KOPT-K1 (cell line): ENCODE results near the gene CCDC34.

Experiments used
- H3K27ac ChIP-seq: fragments of 200-600 bp; sonication (generic); 2 replicates; pipeline ENCODE4 v1.5.1; 2016; ENCODE audit warnings: antibody characterized with exemption, mild to moderate bottlenecking, low read depth, low read length; ENCODE audit not compliant: poor library complexity, severe bottlenecking
- H3K36me3 ChIP-seq: fragments of 200-600 bp; sonication (generic); 2 replicates; pipeline ENCODE4 v1.5.1; 2017; ENCODE audit warnings: antibody characterized with exemption, mild to moderate bottlenecking, low read length, moderate library complexity; ENCODE audit not compliant: insufficient read depth
- H3K9me3 ChIP-seq: fragments of 200-600 bp; sonication (generic); 2 replicates; pipeline ENCODE4 v1.5.1; 2017; ENCODE audit warnings: antibody characterized with exemption, low read length, mild to moderate bottlenecking; ENCODE audit not compliant: insufficient read depth, poor library complexity, severe bottlenecking

Gene CCDC34

GRCh38 chr11:27303903-27304302, 59.1 kb downstream of the CCDC34 start:
- peaks cover 18% of the 10 kb centered on the region for H3K9me3 ChIP-seq
- H3K27ac ChIP-seq = no peak overlapping the region
- no peaks in the 10 kb centered on the region for H3K36me3 ChIP-seq

- no peaks in the 10 kb centered on the region for H3K36me3 ChIP-seq
Observed at GRCh38 chr11:27300974-27301373, 62.0 kb downstream of the CCDC34 start.

DNA sequence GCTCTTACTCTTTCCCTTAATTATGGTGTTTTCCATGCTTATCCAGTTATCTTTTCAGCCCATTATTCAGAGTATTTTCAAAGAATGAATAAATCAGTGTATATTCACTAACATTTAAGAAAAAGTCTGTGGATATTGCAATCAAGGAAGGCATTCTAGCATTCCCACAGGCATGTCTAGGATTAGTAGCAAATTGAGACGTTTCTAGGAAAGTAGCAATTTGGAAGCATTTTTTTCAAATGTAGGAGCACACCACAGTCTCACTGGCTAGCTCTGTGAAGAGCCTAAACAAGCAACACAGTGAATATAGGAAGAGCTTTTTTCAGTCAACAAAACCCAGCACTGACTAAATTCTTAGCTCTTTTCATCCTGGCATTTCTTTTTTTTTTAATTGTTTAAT, 65.4 kb downstream of the CCDC34 start:
- Histone ChIP-seq H3K36me3 (no peaks in the 10 kb centered on the region), H3K9me3 (peaks cover under 1% of the 10 kb centered on the region), H3K27ac (no peak overlapping the region)

More at GRCh38 chr11:27300974-27301373, 62.0 kb downstream of the CCDC34 start:
- H3K9me3 ChIP-seq = peaks cover 18% of the 10 kb centered on the region
- no peak overlapping the region for H3K27ac ChIP-seq

GRCh38 chr11:27296497-27296896, 66.5 kb downstream of the CCDC34 start:
- Histone ChIP-seq H3K27ac (no peak overlapping the region), H3K36me3 (no peaks in the 10 kb centered on the region), H3K9me3 (peaks cover 12% of the 10 kb centered on the region)

- Histone ChIP-seq H3K36me3 (no peaks in the 10 kb centered on the region), H3K27ac (no peak overlapping the region), H3K9me3 (peaks cover 17% of the 10 kb centered on the region)
Observed at GRCh38 chr11:27295928-27296327, 67.1 kb downstream of the CCDC34 start.

GRCh38 chr11:27294654-27295053, 68.4 kb downstream of the CCDC34 start:
- peaks cover 26% of the 10 kb centered on the region for H3K9me3 ChIP-seq
- no peak overlapping the region for H3K27ac ChIP-seq
- H3K36me3 ChIP-seq = no peaks in the 10 kb centered on the region

- Histone ChIP-seq H3K27ac (no peak overlapping the region), H3K9me3 (peaks cover 26% of the 10 kb centered on the region), H3K36me3 (no peaks in the 10 kb centered on the region)
Observed at GRCh38 chr11:27293515-27294417, 69.2 kb downstream of the CCDC34 start.

DNA sequence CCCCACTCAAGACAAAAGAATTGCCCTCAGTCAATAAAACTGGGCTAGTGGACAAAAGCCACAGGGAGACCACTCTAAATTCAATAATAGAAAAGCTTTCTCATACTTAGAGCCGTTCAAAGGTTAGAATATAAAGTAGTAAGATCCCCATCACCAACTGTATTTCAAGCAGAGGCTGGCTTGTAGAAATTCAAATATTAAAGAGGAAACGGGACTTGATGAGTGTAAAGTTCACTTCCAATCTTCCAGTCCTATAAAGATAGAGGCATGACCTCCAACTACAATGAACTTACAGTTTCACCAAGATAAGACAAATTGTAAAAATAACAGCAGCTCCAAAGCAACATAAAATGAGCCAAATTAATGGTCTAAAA, 70.4 kb downstream of the CCDC34 start:
- no peak overlapping the region for H3K27ac ChIP-seq
- peaks cover 26% of the 10 kb centered on the region for H3K9me3 ChIP-seq
- H3K36me3 ChIP-seq = no peaks in the 10 kb centered on the region

DNA sequence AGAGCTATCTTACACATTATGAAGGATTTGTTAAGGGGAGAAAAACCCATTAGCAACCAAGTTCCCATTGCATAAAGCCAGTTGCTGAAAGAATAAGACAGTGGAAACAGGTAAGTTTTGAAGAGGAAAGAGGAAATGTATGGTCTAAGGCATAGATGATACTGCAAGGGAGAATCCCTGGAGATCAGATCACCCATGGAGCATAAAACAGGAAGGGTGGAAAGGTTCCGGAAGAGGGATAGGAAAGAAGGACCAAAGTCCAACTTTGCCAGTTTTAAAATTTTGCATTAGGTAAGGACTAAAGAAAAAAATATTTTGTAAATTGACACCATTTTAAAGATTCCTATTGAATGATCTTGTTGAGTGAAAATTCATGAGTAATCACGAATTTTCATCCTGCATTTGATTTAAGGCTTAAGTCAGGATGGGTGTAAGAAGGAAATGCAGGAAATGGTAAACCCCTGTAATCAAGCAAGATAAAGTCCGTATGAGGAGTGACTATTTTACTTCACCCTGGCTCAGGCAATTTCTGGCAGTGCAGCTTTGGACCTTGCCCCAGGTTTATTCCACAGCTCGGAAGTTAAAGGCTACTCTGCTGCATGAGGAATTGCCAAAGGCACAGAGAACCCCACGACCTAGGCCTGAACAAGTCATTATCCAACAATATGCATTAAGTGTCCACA, 70.9 kb downstream of the CCDC34 start:
- H3K27ac ChIP-seq = no peak overlapping the region

DNA sequence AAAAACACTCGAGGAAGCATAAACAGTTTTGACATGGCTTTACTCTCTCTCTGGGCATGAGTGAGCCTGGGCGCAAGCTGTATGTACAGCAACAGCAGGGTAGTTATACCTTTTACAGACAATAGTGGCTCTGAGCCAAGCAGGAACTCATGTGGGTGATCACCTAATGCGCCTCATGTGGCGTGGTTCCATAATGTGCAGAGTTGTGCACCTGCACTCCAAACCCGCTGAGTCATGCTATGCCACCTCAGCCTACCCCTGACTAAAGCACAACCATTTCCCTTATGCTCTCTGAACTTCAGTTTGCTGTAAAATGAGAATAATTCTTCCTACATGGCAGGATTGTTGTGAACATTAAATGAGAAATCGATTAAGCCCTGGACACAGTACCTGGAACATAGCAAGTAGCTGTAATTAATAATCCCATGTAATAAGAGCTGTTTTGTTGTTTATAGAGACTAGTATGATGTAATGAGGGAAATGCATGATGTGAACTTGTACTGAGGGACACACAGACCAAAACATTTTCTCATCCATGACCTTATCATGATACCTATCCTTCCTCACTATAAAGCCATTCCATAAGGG, 71.6 kb downstream of the CCDC34 start:
- H3K27ac ChIP-seq = no peak overlapping the region
- peaks cover 26% of the 10 kb centered on the region for H3K9me3 ChIP-seq
- H3K36me3 ChIP-seq = no peaks in the 10 kb centered on the region

More for the DNA sequence above, 70.9 kb downstream of the CCDC34 start:
- Histone ChIP-seq H3K36me3 (no peaks in the 10 kb centered on the region), H3K9me3 (peaks cover 26% of the 10 kb centered on the region)

DNA sequence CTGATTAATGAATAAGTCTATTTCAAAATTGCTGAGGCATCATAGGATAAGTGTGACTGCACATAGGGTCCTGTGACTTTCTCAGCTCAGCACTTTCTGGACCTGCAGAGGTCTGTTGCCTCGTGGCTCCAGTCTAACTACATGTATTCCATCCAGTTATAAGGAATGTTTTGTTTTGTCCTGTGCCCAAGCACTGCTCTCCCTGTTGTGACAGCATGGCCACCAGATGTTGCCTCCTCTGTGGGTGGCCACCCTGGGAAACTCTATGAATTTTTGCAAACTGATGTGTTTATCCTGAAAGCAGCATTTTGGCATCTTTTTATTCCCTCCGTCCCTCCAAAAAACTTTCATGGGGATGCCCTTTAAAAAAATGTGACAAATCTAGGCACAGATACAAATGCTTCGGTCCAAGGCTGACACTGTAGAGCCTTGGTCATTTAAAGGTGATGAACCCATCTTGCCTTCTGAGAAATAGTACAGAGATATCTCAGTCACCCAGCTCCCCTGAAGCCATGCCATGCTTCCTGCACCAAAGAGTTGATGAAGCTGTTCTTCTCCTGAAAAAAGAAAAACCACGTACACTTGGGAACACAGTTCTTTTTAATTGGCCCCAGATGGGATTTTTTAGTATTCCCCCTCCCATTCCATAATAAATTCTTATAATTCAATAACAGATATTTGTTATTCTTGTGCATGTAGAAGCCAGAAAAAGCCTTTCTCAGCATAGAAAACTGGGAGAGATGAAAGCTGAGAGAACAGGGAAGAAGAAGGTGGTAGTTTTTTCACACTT, 72.6 kb downstream of the CCDC34 start:
- peaks cover 26% of the 10 kb centered on the region for H3K9me3 ChIP-seq
- H3K36me3 ChIP-seq = no peaks in the 10 kb centered on the region
- H3K27ac ChIP-seq = no peak overlapping the region
